GM10266 (cell line): Measurements from ENCODE around the gene NUP210.
A peak's percentile ranks its signal among the peaks of the same experiment; 100 is the strongest.

Experiments used
- DNase-seq: peaks from one replicate; pipeline ENCODE4 v3.0.0; 2012; ENCODE audit errors: extremely low spot score
- CTCF ChIP-seq: IDR thresholded peaks from 2 replicates; pipeline ENCODE4 v1.5.1; 2012; ENCODE audit warnings: mild to moderate bottlenecking, low read depth; ENCODE audit not compliant: control insufficient read depth, insufficient read depth; ENCODE audit errors: missing control alignments

Gene NUP210

DNA sequence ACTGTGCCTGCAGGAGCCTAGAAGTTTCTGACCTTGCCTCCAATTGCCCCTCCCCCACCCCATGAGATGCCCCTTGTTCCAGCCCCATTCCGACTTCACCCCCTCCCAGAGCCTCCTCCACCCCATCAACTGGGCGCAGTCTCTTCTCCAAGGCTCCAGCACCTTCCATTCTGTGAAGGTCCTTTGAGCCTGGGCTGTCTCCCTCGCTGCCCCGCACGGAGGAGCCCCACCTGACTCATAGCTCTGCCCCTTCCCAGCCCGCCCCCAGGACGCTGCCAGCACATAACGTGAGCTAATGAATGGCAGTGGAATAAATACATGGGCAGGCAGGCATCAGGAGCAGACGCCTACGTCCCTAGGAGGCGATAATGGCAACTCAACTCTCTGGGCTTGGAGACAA is 113.1 kb downstream of the NUP210 start:
- DNase-seq, result no peak
- no peak for TF ChIP-seq CTCF

DNA sequence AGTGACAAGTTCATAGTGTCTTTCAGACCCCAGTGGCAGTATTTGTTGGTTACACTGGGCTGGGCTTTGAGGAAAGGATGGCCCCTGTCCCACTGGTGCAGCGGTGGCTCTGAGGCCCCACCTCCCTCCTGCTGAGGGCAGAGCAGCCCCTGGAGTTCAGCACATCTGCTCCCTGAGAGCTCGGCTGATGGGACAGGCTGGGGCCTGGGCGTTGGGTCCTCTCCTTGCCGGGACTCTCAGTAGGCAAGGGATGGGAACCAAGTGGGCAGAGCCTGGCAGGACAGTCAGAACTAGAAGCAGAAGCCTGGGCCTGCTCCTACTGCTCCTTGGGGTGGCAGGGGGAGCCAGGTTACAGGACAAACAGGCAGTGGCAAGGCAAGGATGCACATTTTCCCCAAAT is 114.5 kb downstream of the NUP210 start:
- DNase-seq, result no peak
- TF ChIP-seq CTCF, result no peak

DNA sequence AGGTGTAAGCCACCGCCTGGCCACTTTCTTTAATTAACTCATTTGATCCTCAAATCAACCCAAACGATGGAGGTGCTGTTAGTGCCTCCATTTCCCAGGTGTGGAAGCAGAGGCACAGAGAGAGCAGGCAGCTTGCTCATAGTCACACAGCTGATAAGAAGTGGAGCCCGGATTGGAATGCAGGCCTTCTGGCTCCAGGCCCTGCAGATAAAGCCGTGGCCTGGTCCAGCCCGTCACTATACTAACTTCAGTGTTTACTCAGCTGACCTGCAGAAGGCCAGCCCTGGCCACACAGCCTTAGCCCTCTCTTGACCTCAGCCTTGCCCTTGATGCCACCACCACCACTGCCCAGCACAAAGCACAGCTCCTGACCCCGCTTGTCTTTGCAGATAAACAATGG is 116.7 kb downstream of the NUP210 start:
- DNase-seq, result no peak
- no peak for TF ChIP-seq CTCF

GRCh38 chr3:13301286-13301987 is 118.7 kb downstream of the NUP210 start:
- peak; percentile 66 for DNase-seq
- no peak for TF ChIP-seq CTCF

DNA sequence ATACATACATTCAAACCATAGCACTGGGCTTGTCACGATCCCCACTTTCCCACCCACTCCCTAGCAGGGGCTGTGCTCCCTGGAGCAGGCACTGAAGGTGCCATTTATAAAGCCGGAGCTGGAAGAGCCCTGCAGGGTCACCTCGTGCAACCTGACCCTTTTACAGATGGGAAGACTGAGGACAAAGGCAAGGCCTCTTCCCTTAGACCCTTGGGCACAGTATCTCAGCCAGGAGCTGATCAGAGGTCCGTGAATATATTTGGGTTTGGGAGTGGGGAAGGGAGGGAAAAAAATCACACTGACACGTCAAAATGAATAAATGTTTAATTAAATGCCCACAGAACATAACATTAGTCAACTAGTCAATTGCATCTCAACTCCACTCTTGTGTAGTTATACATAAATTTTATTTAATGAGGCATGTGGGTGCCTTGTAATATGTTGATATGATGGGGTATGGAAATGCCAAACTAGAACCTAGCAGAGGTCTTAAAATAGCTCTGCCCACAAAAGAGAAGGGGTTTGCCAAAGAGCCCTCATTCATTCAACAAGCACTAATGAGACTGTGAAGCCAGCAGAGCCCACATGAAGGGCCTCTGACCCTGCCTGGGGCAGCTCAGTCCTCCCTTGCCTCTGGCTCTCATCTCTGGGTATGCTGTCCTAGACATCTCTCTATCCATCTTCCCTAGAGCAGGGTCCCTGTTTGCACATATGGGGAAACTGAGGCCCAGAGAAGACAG is 119.4 kb downstream of the NUP210 start:
- no peak for DNase-seq
- no peak for TF ChIP-seq CTCF

GRCh38 chr3:13299531-13300155 is 120.5 kb downstream of the NUP210 start:
- DNase-seq, result no peak
- no peak for TF ChIP-seq CTCF

- DNase-seq, result no peak
Measured at GRCh38 chr3:13296662-13297061, 123.5 kb downstream of the NUP210 start.

More at GRCh38 chr3:13296662-13297061, 123.5 kb downstream of the NUP210 start:
- TF ChIP-seq CTCF, result no peak
